Liver (tissue), 5 donors: ENCODE data around the gene CNKSR3. TPM values are rescaled to one million over a fixed set of nuclear protein-coding genes. Genes with fewer than 3 reads are reported as not detected.

Source experiments
- polyA plus RNA-seq, 2 donors: library from polyadenylated mRNA; stranded (reverse) in 1 of 2; unstranded in 1 of 2; fragments of 200-250 nt in 1 of 2; fragments of >200 nt in 1 of 2; fragmentation: Nextera tagmentation in 1 of 2; extraction: Ambion mirVana in 1 of 2; gene quantifications; one replicate each; pipeline versions ENCODE4 v1.2.1 to v1.2.3, GENCODE V29; 2013 to 2015
- small RNA-seq: library from RNA; depleted of rRNA; stranded (forward); fragments of <200 nt; gene quantifications from one replicate; pipeline ENCODE3, GENCODE V24; 2014
- total RNA-seq, 2 donors: library from RNA; depleted of rRNA; stranded (reverse); fragments of >200 nt; gene quantifications; one replicate each; pipeline ENCODE4 v1.2.3, GENCODE V29; 2014
- donor health status: healthy.
- donor health status: healthy.
- donor health status: healthy.

The CNKSR3 gene
- total and polyA plus RNA-seq, 4 donors = 6.4 to 22.7 (median 15.0) TPM

Small RNA genes lying within 50 kb of the gene (small RNA-seq; reads per million reads assigned to genes)
- gene AL357075.2 = not detected

Other genes starting within 250 kb of the CNKSR3 start
- 1 to 10 TPM; 2.0 to 2.8 TPM for gene IPCEF1, start 153.9 kb downstream of the CNKSR3 start, total RNA-seq
- gene IPCEF1, start 153.9 kb downstream of the CNKSR3 start, polyA plus RNA-seq = under 1 TPM; 0.46 to 0.63 TPM
- gene SCAF8, start 222.7 kb upstream of the CNKSR3 start, total RNA-seq = 10 to 100 TPM; 18.9 to 22.3 TPM
- 1 to 10 TPM; 5.9 to 6.1 TPM for gene SCAF8, start 222.7 kb upstream of the CNKSR3 start, polyA plus RNA-seq